ENCODE results near the gene ZNF423.

- no peak for TF ChIP-seq CTCF (conservative IDR thresholded peaks at IDR 0.05 in 1 of 2, IDR thresholded peaks at IDR 0.05 in 1 of 2; ENCODE audit: extremely low read depth in 1 of 2, insufficient read depth in 1 of 2, low read depth in 1 of 2, low read length in 2 of 2)
- no peak for TF ChIP-seq EZH2 (IDR thresholded peaks at IDR 0.05; ENCODE audit: borderline replicate concordance, low read length)
These were observed 250.2 kb downstream of the ZNF423 start for GRCh38 chr16:49605536-49606254.
